ENCODE measurements around the gene PARD6B. TPM values are rescaled to one million over a fixed set of nuclear protein-coding genes. Genes with fewer than 3 reads are reported as not detected.

Gene PARD6B
- total and polyA plus RNA-seq, 2 donors from 2014 or later = 9.2 to 72.0 TPM

- no peak overlapping the region for H3K27ac ChIP-seq (ENCODE audit: low read depth in 2 of 2, low read length in 2 of 2)
- H3K27me3 ChIP-seq (ENCODE audit: control insufficient read depth, insufficient read depth, low read length) = no peaks in the 10 kb centered on the region
- FAIRE-seq (no peak), DNase-seq (no peak)
- H3K4me1 ChIP-seq (ENCODE audit: control insufficient read depth in 2 of 3, insufficient read depth in 2 of 3, low read depth in 1 of 3, low read length in 3 of 3) = peaks cover 0 to 3% (median 2%) of the 10 kb centered on the region in 3 donors
- H3K36me3 ChIP-seq (ENCODE audit: control insufficient read depth in 2 of 3, insufficient read depth in 3 of 3, low read length in 3 of 3) = no peaks in the 10 kb centered on the region
- TF ChIP-seq, protein P1, sequence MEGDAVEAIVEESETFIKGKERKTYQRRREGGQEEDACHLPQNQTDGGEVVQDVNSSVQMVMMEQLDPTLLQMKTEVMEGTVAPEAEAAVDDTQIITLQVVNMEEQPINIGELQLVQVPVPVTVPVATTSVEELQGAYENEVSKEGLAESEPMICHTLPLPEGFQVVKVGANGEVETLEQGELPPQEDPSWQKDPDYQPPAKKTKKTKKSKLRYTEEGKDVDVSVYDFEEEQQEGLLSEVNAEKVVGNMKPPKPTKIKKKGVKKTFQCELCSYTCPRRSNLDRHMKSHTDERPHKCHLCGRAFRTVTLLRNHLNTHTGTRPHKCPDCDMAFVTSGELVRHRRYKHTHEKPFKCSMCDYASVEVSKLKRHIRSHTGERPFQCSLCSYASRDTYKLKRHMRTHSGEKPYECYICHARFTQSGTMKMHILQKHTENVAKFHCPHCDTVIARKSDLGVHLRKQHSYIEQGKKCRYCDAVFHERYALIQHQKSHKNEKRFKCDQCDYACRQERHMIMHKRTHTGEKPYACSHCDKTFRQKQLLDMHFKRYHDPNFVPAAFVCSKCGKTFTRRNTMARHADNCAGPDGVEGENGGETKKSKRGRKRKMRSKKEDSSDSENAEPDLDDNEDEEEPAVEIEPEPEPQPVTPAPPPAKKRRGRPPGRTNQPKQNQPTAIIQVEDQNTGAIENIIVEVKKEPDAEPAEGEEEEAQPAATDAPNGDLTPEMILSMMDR (IDR thresholded peaks at IDR 0.05; ENCODE audit: borderline replicate concordance, extremely low read depth, insufficient read depth) = no peak
- H3K4me3 ChIP-seq (ENCODE audit: low read length in 3 of 3) = no peak overlapping the region
- H3K9me3 ChIP-seq (ENCODE audit: control insufficient read depth in 2 of 3, insufficient read depth in 1 of 3, low read length in 3 of 3) = no peaks in the 10 kb centered on the region
- no peak overlapping the region for H3K9ac ChIP-seq (ENCODE audit: low read length in 3 of 3)
- intact Hi-C loops (cut with DNase I) = no loop called here
Measured at GRCh38 chr20:50704514-50704913, 26.9 kb upstream of the PARD6B start.

GRCh38 chr20:50704971-50705370 is 26.4 kb upstream of the PARD6B start:
- H3K4me1 ChIP-seq (ENCODE audit: control insufficient read depth in 2 of 3, insufficient read depth in 2 of 3, low read depth in 1 of 3, low read length in 3 of 3) = peaks cover 0 to 3% (median 2%) of the 10 kb centered on the region in 3 donors
- intact Hi-C loops (cut with DNase I) = no loop called here
- no peaks in the 10 kb centered on the region for H3K36me3 ChIP-seq (ENCODE audit: control insufficient read depth in 2 of 3, insufficient read depth in 3 of 3, low read length in 3 of 3)
- no peaks in the 10 kb centered on the region for H3K27me3 ChIP-seq (ENCODE audit: control insufficient read depth, insufficient read depth, low read length)
- no peaks in the 10 kb centered on the region for H3K9me3 ChIP-seq (ENCODE audit: control insufficient read depth in 2 of 3, insufficient read depth in 1 of 3, low read length in 3 of 3)
- FAIRE-seq (no peak), DNase-seq (no peak)
- no peak overlapping the region for H3K9ac ChIP-seq (ENCODE audit: low read length in 3 of 3)
- H3K4me3 ChIP-seq (ENCODE audit: low read length in 3 of 3) = no peak overlapping the region
- H3K27ac ChIP-seq (ENCODE audit: low read depth in 2 of 2, low read length in 2 of 2) = no peak overlapping the region
- TF ChIP-seq, protein P1 (IDR thresholded peaks at IDR 0.05; ENCODE audit: borderline replicate concordance, extremely low read depth, insufficient read depth) = no peak

DNA sequence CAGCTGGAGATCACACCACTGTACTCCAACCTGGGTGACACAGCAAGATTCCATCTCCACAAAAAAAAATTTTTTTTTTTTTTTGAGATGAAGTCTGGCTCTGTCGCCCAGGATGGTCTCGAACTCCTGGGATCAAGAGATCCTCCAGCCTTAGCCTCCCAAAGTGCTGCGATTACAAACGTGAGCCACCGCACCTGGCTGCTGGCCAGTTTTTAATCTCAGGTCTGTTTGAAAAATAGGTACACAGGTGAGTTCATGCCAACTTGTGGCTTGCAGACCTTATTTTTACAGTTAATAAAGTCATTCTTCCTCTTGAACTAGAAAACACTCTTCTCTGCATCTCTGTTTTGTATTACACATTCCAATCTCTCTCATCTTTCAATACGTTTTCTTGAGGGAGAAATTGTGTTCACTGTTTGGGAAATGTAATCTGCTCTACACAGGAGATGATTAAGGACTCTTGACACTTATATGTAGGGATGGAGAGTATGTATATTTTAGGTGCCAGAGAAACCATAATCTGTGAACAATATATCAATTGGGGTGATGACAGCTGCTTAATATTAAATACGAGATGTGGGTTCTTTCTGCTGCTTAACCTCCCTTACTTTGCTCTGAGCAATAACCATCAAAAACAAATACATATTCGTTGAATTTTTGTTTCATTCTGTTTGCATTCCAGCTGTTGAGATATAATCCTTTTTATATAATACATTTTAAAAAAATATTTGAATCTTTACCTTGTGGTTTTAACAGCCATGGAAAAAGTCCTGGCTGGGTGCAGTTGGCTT is 22.3 kb upstream of the PARD6B start:
- DNase-seq (no peak), FAIRE-seq (no peak)
- Histone ChIP-seq H3K4me1 (ENCODE audit: control insufficient read depth in 2 of 3, insufficient read depth in 2 of 3, low read depth in 1 of 3, low read length in 3 of 3) (peaks cover 0 to 5% (median 3%) of the 10 kb centered on the region in 3 donors), H3K9ac (ENCODE audit: low read length in 3 of 3) (no peak overlapping the region), H3K4me3 (ENCODE audit: low read length in 3 of 3) (no peak overlapping the region), H3K9me3 (ENCODE audit: control insufficient read depth in 2 of 3, insufficient read depth in 1 of 3, low read length in 3 of 3) (no peaks in the 10 kb centered on the region), H3K27ac (ENCODE audit: low read depth in 2 of 2, low read length in 2 of 2) (no peak overlapping the region), H3K36me3 (ENCODE audit: control insufficient read depth in 2 of 3, insufficient read depth in 3 of 3, low read length in 3 of 3) (no peaks in the 10 kb centered on the region), H3K27me3 (ENCODE audit: control insufficient read depth, insufficient read depth, low read length) (no peaks in the 10 kb centered on the region)
- intact Hi-C loops (cut with DNase I) = no loop called here
- TF ChIP-seq, protein P1 (IDR thresholded peaks at IDR 0.05; ENCODE audit: borderline replicate concordance, extremely low read depth, insufficient read depth) = no peak

All from kidney (tissue), 14 donors.